Kidney capillary endothelial cell (primary cell): ENCODE data around the gene CPSF6.

Experiments used
- DNase-seq: peaks from one replicate; pipeline ENCODE4 v3.0.0-alpha.2; 2018; ENCODE audit warnings: low spot score

CPSF6 gene

GRCh38 chr12:69321351-69321750 is 82.0 kb downstream of the CPSF6 start:
- no peak for DNase-seq
